GM19324 (cell line): ENCODE data around the gene HSPB1.
"Not testable (repeated sequence)": the region's sequence is repeated elsewhere in the genome, so short reads cannot be mapped to it uniquely, and the experiment has no call there.

Experiments
- ATAC-seq: cut with Tn5 transposase; IDR thresholded peaks from one replicate; pipeline ENCODE4 v1.9.1; 2021; ENCODE audit warnings: mild to moderate bottlenecking, moderate library complexity; ENCODE audit not compliant: unreplicated experiment, low FRiP score

HSPB1 gene

DNA sequence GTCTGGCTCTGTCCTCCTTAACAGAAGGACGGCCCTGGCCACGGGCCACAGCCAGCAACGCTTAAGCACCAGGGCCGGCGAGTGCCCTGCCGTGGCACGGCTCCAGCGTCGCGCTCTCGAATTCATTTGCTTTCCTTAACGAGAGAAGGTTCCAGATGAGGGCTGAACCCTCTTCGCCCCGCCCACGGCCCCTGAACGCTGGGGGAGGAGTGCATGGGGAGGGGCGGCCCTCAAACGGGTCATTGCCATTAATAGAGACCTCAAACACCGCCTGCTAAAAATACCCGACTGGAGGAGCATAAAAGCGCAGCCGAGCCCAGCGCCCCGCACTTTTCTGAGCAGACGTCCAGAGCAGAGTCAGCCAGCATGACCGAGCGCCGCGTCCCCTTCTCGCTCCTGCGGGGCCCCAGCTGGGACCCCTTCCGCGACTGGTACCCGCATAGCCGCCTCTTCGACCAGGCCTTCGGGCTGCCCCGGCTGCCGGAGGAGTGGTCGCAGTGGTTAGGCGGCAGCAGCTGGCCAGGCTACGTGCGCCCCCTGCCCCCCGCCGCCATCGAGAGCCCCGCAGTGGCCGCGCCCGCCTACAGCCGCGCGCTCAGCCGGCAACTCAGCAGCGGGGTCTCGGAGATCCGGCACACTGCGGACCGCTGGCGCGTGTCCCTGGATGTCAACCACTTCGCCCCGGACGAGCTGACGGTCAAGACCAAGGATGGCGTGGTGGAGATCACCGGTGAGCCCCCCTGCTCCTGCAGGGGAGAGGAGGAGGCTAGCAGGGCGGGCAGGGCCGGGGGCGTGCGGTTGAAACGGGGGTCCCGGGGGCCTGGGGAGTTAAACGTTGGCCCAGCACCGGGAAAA lies at the start of gene HSPB1:
HSPB1 (plus strand) TSS at position 327 of the 855 bp plus-strand sequence; CDS start at position 367, 40 bp downstream.
- ATAC-seq, result no peak

- no peak for ATAC-seq
These were observed 47.7 kb upstream of the HSPB1 start for GRCh38 chr7:76254781-76255180.

DNA sequence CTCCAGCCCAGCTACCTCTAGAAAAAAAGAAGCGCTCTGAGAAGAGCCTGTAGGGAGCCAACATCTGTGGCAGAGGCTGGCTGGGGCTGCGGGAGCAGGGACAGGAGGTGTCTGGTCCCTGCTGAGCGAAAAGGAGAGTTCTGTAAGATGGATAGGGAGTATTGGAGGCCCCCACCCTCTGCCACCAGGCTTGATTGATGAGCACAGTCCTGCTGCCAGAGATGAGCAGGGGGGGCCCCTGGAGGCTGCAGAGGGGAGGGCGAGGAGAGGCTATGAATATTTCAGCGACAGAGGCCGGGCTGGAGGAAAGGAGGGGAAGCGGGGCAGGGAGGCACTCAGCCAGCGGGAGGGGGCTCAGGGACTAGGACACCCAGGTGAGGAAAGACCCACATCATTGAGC lies 44.5 kb upstream of the HSPB1 start:
- no peak for ATAC-seq

DNA sequence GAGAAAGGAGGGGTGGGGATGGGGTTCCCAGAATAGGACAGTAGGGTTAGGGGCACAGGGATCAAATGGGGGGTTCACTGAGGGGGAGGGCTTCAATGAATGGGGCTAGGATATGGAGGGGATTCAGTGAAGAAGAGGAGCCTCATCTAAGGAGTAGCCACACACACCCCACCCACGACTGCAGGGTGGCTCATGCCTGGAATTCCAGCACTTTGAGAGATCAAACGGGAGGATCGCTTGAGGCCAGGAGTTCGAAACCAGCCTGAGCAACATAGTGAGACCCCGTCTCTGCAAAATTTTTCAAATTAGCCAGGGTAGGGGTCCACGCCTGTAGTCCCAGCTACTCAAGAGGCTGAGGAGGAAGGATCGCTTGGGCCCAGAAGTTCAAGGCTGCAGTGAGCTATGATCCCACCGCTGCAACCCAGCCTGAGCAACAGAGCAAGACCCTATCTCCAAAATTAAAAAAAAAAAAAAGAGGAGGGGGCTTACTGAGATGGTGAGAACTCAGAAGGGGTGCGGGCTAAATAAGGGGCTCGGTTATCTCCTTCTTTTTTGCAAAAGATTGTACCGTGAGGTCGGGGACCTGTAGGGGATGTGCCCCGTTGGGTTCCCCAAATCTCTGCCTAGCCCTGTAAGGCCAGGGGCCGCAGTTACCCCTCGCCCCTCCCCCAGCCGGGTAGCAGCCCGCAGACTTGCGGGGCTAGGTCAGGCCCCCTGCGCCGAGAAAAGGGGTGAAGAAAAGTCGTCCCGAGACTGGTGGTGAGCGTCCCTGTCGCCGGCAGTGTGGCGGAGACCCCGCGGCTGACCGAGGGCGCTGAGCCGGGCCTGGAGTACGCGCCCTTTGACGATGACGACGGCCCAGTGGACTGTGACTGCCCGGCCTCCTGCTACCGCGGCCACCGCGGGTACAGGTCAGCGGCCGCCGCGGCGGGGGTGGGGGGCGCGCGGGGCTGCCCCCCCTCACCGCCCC lies 43.1 kb upstream of the HSPB1 start:
- no peak for ATAC-seq

DNA sequence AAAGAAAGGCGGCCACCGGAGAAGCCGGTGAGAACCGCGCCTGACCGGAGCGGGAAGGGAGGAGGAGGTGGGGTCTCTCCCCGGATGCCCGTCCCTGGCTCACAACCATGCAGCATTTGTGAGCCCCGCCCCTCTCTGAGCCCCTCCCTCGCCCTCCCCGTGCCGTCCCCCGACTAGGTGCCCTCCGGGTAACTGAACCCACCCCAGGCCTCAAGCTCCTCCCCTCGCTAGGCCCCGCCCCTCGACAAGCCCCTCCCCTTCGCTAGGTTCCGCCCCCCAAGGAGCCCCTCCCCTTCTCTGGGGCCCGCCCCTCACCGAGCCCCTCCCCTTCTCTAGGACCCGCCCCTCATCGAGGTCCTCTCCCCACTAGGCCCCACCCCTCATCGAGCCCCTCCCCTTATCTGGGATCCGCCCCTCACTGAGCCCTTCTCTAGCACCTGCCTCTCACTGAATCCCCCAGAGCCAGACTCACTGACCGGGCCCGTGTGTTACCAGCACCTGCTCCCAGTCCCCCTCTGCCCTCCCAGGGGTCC lies 42.2 kb upstream of the HSPB1 start:
- no peak for ATAC-seq

DNA sequence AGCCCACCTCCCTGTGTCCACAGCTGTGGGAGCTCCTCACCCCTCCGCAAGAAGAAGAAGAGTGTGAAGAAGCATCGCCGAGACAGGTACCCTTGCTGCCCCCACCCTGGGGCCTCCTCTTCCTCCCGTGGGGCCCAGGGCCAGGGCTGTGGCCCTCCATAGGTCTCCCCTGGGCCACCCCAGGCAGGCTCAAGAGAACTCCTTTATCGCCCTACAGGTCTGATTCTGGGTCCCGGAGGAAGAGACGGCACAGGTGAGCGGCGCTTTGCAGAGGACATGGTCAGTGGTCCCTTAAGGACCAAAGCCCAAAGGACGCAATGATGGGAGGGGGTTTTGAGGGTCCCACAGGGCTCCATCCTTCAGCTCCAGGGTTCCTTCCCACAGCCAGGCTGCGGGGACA lies 41.1 kb upstream of the HSPB1 start:
- no peak for ATAC-seq

- no peak for ATAC-seq
These were observed 40.5 kb upstream of the HSPB1 start for GRCh38 chr7:76261931-76262330.

GRCh38 chr7:76262683-76263402 lies 39.6 kb upstream of the HSPB1 start:
- no peak for ATAC-seq

DNA sequence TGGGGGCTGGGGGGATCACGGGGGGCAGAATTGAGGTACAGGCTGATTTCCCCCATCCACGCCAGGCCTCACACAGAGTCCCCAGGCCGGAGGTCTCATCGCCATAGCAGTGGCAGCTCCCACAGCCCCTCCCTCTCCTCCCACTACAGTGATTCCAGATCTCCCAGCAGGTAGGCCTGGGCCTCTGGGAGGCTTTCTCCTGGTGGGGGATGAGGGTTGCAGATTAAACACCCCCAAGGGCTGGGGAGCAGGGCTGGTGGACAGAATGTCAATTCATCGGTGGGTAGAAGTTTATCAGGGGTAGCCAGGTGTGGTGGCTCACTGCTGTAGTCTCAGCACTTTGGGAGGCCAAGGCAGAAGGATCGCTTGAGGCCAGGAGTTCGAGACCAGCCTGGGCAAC lies 37.2 kb upstream of the HSPB1 start:
- ATAC-seq, result no peak

DNA sequence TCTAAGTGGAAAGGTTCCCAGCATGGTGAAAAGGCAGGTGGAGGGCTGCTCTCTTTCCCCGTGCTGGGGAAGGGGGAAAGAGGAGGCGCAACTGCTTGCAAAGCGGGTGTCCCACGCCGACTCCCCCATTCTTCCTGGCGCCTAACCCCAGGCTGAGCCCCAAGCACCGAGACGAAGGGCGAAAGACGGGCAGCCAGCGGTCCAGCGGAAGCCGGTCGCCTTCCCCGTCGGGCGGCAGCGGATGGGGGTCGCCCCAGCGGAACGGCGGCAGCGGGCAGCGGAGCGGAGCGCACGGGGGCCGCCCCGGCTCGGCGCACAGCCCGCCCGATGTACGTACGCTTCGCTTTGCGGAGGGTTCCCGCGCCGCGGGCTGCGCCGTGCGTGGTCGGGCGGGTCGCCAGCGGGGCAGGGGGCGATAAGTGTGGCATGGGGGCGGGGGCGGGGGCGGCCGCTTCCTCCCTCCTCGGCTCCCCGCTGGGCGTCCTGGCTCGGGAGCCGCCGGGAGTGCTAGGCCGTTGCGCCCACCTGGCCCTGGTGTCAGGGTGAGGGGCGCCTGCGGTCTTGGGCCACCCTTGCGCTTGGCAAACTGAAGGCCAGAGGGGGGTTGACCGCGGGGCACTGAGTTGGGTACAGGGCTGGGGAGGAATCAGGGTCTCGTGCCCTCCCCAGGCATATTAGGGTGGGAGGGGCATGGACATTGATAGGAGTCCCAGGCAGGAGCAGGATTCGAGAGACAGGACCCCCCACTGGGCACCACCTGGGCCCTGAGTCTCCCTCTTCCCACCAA lies 35.2 kb upstream of the HSPB1 start:
- no peak for ATAC-seq

- no peak for ATAC-seq
These were observed 34.6 kb upstream of the HSPB1 start for GRCh38 chr7:76267894-76268183.

DNA sequence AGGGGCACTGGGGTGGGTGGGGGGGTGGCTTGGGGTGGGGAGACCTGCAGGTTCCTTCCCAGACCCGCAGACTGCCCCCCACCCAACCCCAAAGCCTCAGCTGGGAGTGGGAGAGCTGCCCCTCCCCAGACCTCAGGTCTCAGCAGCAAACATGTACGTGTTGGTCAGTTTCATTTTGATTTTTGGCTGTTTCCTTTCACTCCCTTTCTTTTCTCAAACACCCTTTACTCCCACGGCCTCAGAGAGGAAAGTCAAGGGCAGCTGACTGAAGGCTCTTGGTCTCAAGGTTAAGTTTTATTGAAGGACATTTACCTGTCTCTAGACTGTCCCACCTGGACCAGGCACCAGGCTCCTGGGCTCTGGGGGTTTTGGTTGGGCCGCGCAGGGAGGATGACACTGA lies 34.1 kb upstream of the HSPB1 start:
- no peak for ATAC-seq

DNA sequence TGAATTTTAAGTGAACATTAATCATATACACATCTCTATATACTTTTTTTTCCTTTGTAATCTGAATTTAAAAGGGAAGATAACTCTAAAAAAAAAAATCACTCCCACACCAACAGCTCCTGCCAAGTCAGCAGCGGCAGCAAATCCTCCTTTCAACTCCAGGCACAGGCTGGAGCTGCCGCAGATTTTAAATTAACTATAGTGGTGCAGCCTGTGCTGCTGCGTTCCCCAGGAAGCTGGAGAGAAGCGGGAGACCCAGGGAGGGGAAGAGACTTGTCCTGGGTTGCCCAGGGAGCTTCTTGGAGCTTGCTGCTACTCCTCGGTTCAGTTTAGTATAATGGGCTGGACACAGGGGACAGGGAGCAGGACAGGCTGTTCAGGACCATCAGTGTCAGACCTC lies 32.6 kb upstream of the HSPB1 start:
- ATAC-seq, result no peak

- ATAC-seq, result not testable (repeated sequence)
These were observed 31.1 kb upstream of the HSPB1 start for GRCh38 chr7:76271384-76271783.

- no peak for ATAC-seq
These were observed 30.3 kb upstream of the HSPB1 start for GRCh38 chr7:76272142-76272541.

- no peak for ATAC-seq
These were observed 29.5 kb upstream of the HSPB1 start for GRCh38 chr7:76272851-76273497.

GRCh38 chr7:76273503-76273902 lies 29.0 kb upstream of the HSPB1 start:
- ATAC-seq, result no peak

- ATAC-seq, result no peak
These were observed 23.9 kb upstream of the HSPB1 start for GRCh38 chr7:76278540-76278939.

DNA sequence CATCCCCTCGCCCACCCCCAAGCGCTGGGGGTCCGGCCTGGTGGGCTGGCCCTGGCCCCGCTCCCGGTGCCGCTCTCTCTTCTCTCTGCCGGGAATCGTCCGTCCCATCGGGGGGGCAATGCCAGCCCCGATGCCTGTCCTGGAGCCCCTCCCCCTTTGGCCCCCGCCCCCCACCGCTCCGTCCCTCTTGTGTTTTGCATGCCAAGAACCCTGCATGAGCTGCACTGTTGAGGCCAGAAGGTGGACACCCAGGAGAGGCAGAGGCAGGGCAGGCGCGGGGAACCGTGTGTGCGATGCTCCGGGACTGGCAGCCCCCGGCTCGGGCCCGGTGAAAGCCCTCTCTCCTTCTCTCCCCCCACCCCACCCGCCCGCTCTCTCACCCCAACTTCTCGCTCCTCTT lies 22.1 kb upstream of the HSPB1 start:
- ATAC-seq, result no peak
